Cardiac fibroblast (primary cell): Measurements from ENCODE around the gene RFLNA.

Source experiments
- DNase-seq, 2 donors: peaks; one replicate each; pipeline versions ENCODE4 v3.0.0 to v3.0.0-alpha.2; 2010; ENCODE audit warnings: low read depth in 2 of 2
- H3K4me3 ChIP-seq, 2 donors: replicated peaks in 1 of 2; 1 replicate in 1 of 2; 2 replicates in 1 of 2; pipeline ENCODE4 v1.5.1; 2011; ENCODE audit warnings: low read depth in 2 of 2, low read length in 2 of 2, mild to moderate bottlenecking in 2 of 2, moderate library complexity in 1 of 2
- CTCF ChIP-seq: IDR thresholded peaks from one replicate; pipeline ENCODE4 v1.5.1; 2011; ENCODE audit warnings: low read depth, mild to moderate bottlenecking, low read length, inconsistent platforms

The RFLNA gene

GRCh38 chr12:124307556-124307825 is 12.6 kb downstream of the RFLNA start:
- no peak overlapping the region for H3K4me3 ChIP-seq
- TF ChIP-seq CTCF, result no peak
- no peak for DNase-seq

- DNase-seq, result no peak
- H3K4me3 ChIP-seq, result no peak overlapping the region
- TF ChIP-seq CTCF, result no peak
Observed at GRCh38 chr12:124308741-124309140, 13.8 kb downstream of the RFLNA start.

GRCh38 chr12:124309231-124309630 is 14.3 kb downstream of the RFLNA start:
- TF ChIP-seq CTCF, result no peak
- H3K4me3 ChIP-seq, result no peak overlapping the region
- DNase-seq, result no peak

- no peak for TF ChIP-seq CTCF
- H3K4me3 ChIP-seq, result no peak overlapping the region
- DNase-seq, result no peak
Observed at GRCh38 chr12:124309744-124310143, 14.9 kb downstream of the RFLNA start.

- no peak overlapping the region for H3K4me3 ChIP-seq
- TF ChIP-seq CTCF, result no peak
- no peak for DNase-seq
Observed at GRCh38 chr12:124310178-124310577, 15.3 kb downstream of the RFLNA start.

GRCh38 chr12:124310785-124311184 is 15.9 kb downstream of the RFLNA start:
- no peak for TF ChIP-seq CTCF
- H3K4me3 ChIP-seq, result no peak overlapping the region
- no peak for DNase-seq

GRCh38 chr12:124311292-124312109 is 16.6 kb downstream of the RFLNA start:
- TF ChIP-seq CTCF, result no peak
- no peak for DNase-seq
- H3K4me3 ChIP-seq, result no peak overlapping the region
